Measurements from ENCODE around the gene MCM5. TPM values are rescaled to one million over a fixed set of nuclear protein-coding genes. Genes with fewer than 3 reads are reported as not detected.

MCM5 gene
- total RNA-seq, 1 experiment from 2014 or later, result 274 TPM

GRCh38 chr22:35403356-35403755 lies 3.4 kb downstream of the MCM5 start:
- Histone ChIP-seq H3K23me2 (ENCODE audit: insufficient read length, low read depth, low read length, poor library complexity, severe bottlenecking) (peaks cover 13% of the 10 kb centered on the region), H3K23ac (ENCODE audit: insufficient read length, low read depth, low read length) (no peak overlapping the region), H3K27ac (ENCODE audit: insufficient read length, low read depth, low read length) (no peak overlapping the region), H3K9ac (ENCODE audit: extremely low read depth, insufficient read length, low read length) (no peak overlapping the region), H3K4me1 (ENCODE audit: insufficient read depth, low read length) (no peaks in the 10 kb centered on the region; the same call in 1 of the 2 replicates), H3K79me1 (ENCODE audit: insufficient read depth, low read depth, low read length, poor library complexity, severe bottlenecking) (peaks cover 11% of the 10 kb centered on the region), H2BK20ac (ENCODE audit: low read depth, low read length, poor library complexity, severe bottlenecking) (no peak overlapping the region), H2BK12ac (ENCODE audit: insufficient read length, low read depth, low read length) (no peak overlapping the region), H3K4me2 (ENCODE audit: insufficient read depth, insufficient read length, low read length) (no peak overlapping the region), H4K5ac (ENCODE audit: insufficient read length, low read depth, low read length) (no peak overlapping the region), H2AFZ (ENCODE audit: low read length) (no peak overlapping the region), H3K79me2 (ENCODE audit: insufficient read depth, low read length) (peaks cover 8% of the 10 kb centered on the region; the same call in 1 of the 2 replicates), H3T11ph (ENCODE audit: low read length) (no peak overlapping the region), H3K27me3 (ENCODE audit: insufficient read depth, low read length) (no peaks in the 10 kb centered on the region), H3K9me3 (ENCODE audit: control insufficient read depth, low read depth, low read length) (no peaks in the 10 kb centered on the region), H3K4ac (ENCODE audit: low read depth, low read length) (no peak overlapping the region), H3K18ac (ENCODE audit: insufficient read length, low read depth, low read length) (no peak overlapping the region), H2BK15ac (ENCODE audit: low read depth, low read length) (no peak overlapping the region), H3K14ac (ENCODE audit: insufficient read depth, low read length) (no peak overlapping the region), H4K8ac (replicated peaks; ENCODE audit: insufficient read length, low read depth, low read length) (no peak overlapping the region), H2BK5ac (ENCODE audit: insufficient read length, low read length) (no peak overlapping the region), H3K56ac (ENCODE audit: insufficient read length, low read depth, low read length) (no peak overlapping the region), H4K91ac (ENCODE audit: insufficient read length, low read depth, low read length) (no peak overlapping the region), H2AK5ac (ENCODE audit: insufficient read length, low read length) (no peak overlapping the region), H4K20me1 (ENCODE audit: control insufficient read depth, insufficient read depth, insufficient read length) (no peaks in the 10 kb centered on the region), H2BK120ac (ENCODE audit: low read depth, low read length, poor library complexity, severe bottlenecking) (no peak overlapping the region)
- H3K4me1 Mint-ChIP-seq, result peaks cover 34 to 39% of the 10 kb centered on the region in 2 experiments
- WGBS (ENCODE audit: extremely low coverage, insufficient read length, low lambda C conversion rate), result no CpG with 5 or more reads among the region's 7 CpGs
- H3K4me3 Mint-ChIP-seq, result no peak overlapping the region
- no peak for TF ChIP-seq CTCF (conservative IDR thresholded peaks at IDR 0.05)
- peaks cover 58 to 80% (median 73%) of the 10 kb centered on the region in 3 experiments for H3K36me3 Mint-ChIP-seq (ENCODE audit: insufficient read depth in 1 of 3, low read depth in 3 of 3)
- H3K9me3 Mint-ChIP-seq, result no peaks in the 10 kb centered on the region; a peak in 1 of 5 replicates
- DNase-seq, result no peak
- peak overlapping the region in 1 of 3 experiments; percentile 62; a peak in 1 of 7 replicates for H3K27ac Mint-ChIP-seq
- no peaks in the 10 kb centered on the region for H3K27me3 Mint-ChIP-seq (ENCODE audit: low read depth)
